B cell (primary cell): Measurements from ENCODE around the gene PAQR4. TPM values are rescaled to one million over a fixed set of nuclear protein-coding genes. Genes with fewer than 3 reads are reported as not detected.
"Not testable (repeated sequence)": the region's sequence is repeated elsewhere in the genome, so short reads cannot be mapped to it uniquely, and the experiment has no call there.

Source experiments
- ATAC-seq: fragments of 200-7000 bp; cut with Tn5 transposase; one replicate; pipeline ENCODE4 v1.10.0; 2021; ENCODE audit warnings: low read depth, mild to moderate bottlenecking, moderate number of reproducible peaks, moderate library complexity
- CTCF ChIA-PET: fragments of 350-600 bp; sonication (Branson Sonifier 250); formaldehyde crosslinking; loops from one replicate; lab custom pipeline; 2021; ENCODE audit warnings: antibody characterized with exemption, inconsistent platforms; lab: Charles Lee
- POLR2A ChIA-PET: fragments of 350-600 bp; sonication (Branson Sonifier 250); formaldehyde crosslinking; loops from one replicate; lab custom pipeline; 2021; ENCODE audit warnings: antibody characterized with exemption; lab: Charles Lee
- DNase-seq: peaks from one replicate; pipeline ENCODE4 v3.0.0; 2013
- H2AFZ ChIP-seq: 2 replicates; pipeline ENCODE4 v1.6.1; 2012; ENCODE audit warnings: mild to moderate bottlenecking, low read depth, low read length; ENCODE audit not compliant: insufficient read depth, poor library complexity, severe bottlenecking
- H3K27ac ChIP-seq, 2 donors: 1 replicate in 1 of 2; 2 replicates in 1 of 2; pipeline ENCODE4 v1.5.1; 2012 to 2013; ENCODE audit warnings: low read length in 2 of 2, mild to moderate bottlenecking in 2 of 2, moderate library complexity in 1 of 2
- H3K27me3 ChIP-seq, 4 experiments: fragments of 200-600 bp in 1 of 4; sonication (generic) in 1 of 4; replicated peaks in 1 of 4; 1 replicate in 2 of 4; 2 replicates in 2 of 4; pipeline versions ENCODE4 v1.6.1 to v1.7.0; 2013 to 2016; ENCODE audit warnings: low read length in 3 of 4, mild to moderate bottlenecking in 2 of 4, mixed read lengths in 1 of 4, moderate library complexity in 1 of 4; ENCODE audit not compliant: insufficient read depth in 4 of 4, control insufficient read depth in 3 of 4; ENCODE audit errors: control extremely low read depth in 1 of 4
- H3K36me3 ChIP-seq, 2 experiments: replicated peaks in 1 of 2; 1 replicate in 1 of 2; 2 replicates in 1 of 2; pipeline versions ENCODE4 v1.6.1 to v1.7.1; 2013; ENCODE audit warnings: low read length in 1 of 2; ENCODE audit not compliant: insufficient read depth in 2 of 2, control insufficient read depth in 1 of 2; ENCODE audit errors: control extremely low read depth in 1 of 2, extremely low read depth in 1 of 2
- H3K4me1 ChIP-seq, 2 donors: fragments of 200-600 bp in 1 of 2; sonication (generic) in 1 of 2; 1 replicate in 1 of 2; 2 replicates in 1 of 2; pipeline versions ENCODE4 v1.5.1 to v1.6.1; 2013 to 2017; ENCODE audit warnings: low read length in 2 of 2; ENCODE audit not compliant: control insufficient read depth in 2 of 2, insufficient read depth in 2 of 2
- H3K4me2 ChIP-seq: replicated peaks from 2 replicates; pipeline ENCODE3; 2012; ENCODE audit warnings: mild to moderate bottlenecking, low read depth, low read length; ENCODE audit not compliant: poor library complexity, severe bottlenecking
- H3K4me3 ChIP-seq, 5 experiments: fragments of 200-600 bp in 1 of 5; sonication (generic) in 1 of 5; 1 replicate in 3 of 5; 2 replicates in 2 of 5; pipeline versions ENCODE4 v1.5.1 to v1.7.0; 2011 to 2016; ENCODE audit warnings: low read length in 4 of 5, mild to moderate bottlenecking in 4 of 5, low read depth in 2 of 5, control low read depth in 1 of 5, moderate library complexity in 1 of 5; ENCODE audit not compliant: insufficient read depth in 1 of 5; ENCODE audit errors: control extremely low read depth in 1 of 5, extremely low read depth in 1 of 5
- H3K79me2 ChIP-seq: fragments of 200-600 bp; sonication (generic); one replicate; pipeline ENCODE4 v1.6.0; 2016; ENCODE audit warnings: low read length; ENCODE audit not compliant: control insufficient read depth, insufficient read depth
- H3K9ac ChIP-seq: fragments of 200-600 bp; sonication (generic); 2 replicates; pipeline ENCODE4 v1.6.1; 2017; ENCODE audit warnings: mild to moderate bottlenecking, low read length, moderate library complexity
- H3K9me3 ChIP-seq, 3 donors: one replicate each; pipeline versions ENCODE4 v1.6.1 to v1.7.1; 2013; ENCODE audit warnings: low read length in 2 of 3; ENCODE audit not compliant: control insufficient read depth in 2 of 3, insufficient read depth in 1 of 3; ENCODE audit errors: control extremely low read depth in 1 of 3
- H4K20me1 ChIP-seq: 2 replicates; pipeline ENCODE4 v1.6.0; 2012; ENCODE audit warnings: mild to moderate bottlenecking, low read length; ENCODE audit not compliant: insufficient read depth, control insufficient read depth, poor library complexity, severe bottlenecking
- H3K27ac Mint-ChIP-seq: one replicate; pipeline ENCODE4 v1.8.0; 2021; ENCODE audit warnings: mixed read lengths
- H3K27me3 Mint-ChIP-seq: one replicate; pipeline ENCODE4 v1.8.0; 2021; ENCODE audit warnings: mixed read lengths
- H3K4me1 Mint-ChIP-seq: one replicate; pipeline ENCODE4 v1.8.0; 2021; ENCODE audit warnings: mixed read lengths
- H3K4me3 Mint-ChIP-seq: one replicate; pipeline ENCODE4 v1.8.0; 2021; ENCODE audit warnings: mixed read lengths
- H3K9me3 Mint-ChIP-seq: one replicate; pipeline ENCODE4 v1.8.0; 2022; ENCODE audit warnings: mixed read lengths; ENCODE audit not compliant: insufficient read depth
- CTCF ChIP-seq: fragments of 200-600 bp; IDR thresholded peaks from one replicate; pipeline ENCODE4 v1.8.0; 2022; ENCODE audit warnings: antibody characterized with exemption, mild to moderate bottlenecking
- EZH2 ChIP-seq: IDR thresholded peaks from 2 replicates; pipeline ENCODE4 v1.6.1; 2012; ENCODE audit warnings: borderline replicate concordance, low read depth, mild to moderate bottlenecking, moderate library complexity, low read length; ENCODE audit not compliant: insufficient read depth, poor library complexity, severe bottlenecking
- WGBS: methylation state at CpG from one replicate; pipeline ENCODE4 v1.1.5; 2013; ENCODE audit warnings: missing lambda C conversion rate; ENCODE audit not compliant: insufficient coverage; 5-methylcytosine and 5-hydroxymethylcytosine counted together
- intact Hi-C: fragments of 100-400 bp; cut with micrococcal nuclease; formaldehyde crosslinking; loops from one replicate; pipeline ENCODE4 v1.10.0; 2022
- polyA plus RNA-seq: library from polyadenylated mRNA; depleted of rRNA; stranded (reverse); fragments of >200 nt; gene quantifications from 2 replicates; pipeline ENCODE4 v1.2.3, GENCODE V29; 2012
- total RNA-seq, 2 donors: library from RNA; stranded (reverse); fragments of 120-200 nt in 1 of 2; gene quantifications; 1 replicate in 1 of 2; 2 replicates in 1 of 2; pipeline versions ENCODE4 v1.2.3 to v1.2.4, GENCODE V29; 2013 to 2022

PAQR4 gene
- total and polyA plus RNA-seq, 2 donors (not counting 1 experiment from before 2014, with no cell fraction given), result 2.6 to 2.8 TPM

GRCh38 chr16:2927010-2927646 is 42.0 kb upstream of the PAQR4 start:
- 21% methylated on average over 11 of the region's 19 CpGs for WGBS

GRCh38 chr16:2928151-2928550 is 41.0 kb upstream of the PAQR4 start:
- H3K27me3 Mint-ChIP-seq, H3K9me3 ChIP-seq, H3K4me2 ChIP-seq, POLR2A ChIA-PET, H3K27me3 ChIP-seq, H3K79me2 ChIP-seq, H3K27ac ChIP-seq, H3K4me3 ChIP-seq, H3K36me3 ChIP-seq, H3K4me1 Mint-ChIP-seq, H3K4me3 Mint-ChIP-seq, intact Hi-C loops, H2AFZ ChIP-seq, H3K9ac ChIP-seq, DNase-seq, ATAC-seq, H3K27ac Mint-ChIP-seq, H3K4me1 ChIP-seq, H3K9me3 Mint-ChIP-seq, H4K20me1 ChIP-seq: not testable (repeated sequence)
- CTCF ChIA-PET, result interaction anchor here (1.2 to 1.8 kb wide), 2 partner anchors 24 to 62 kb away, joined by 3 to 5 read pairs; no protein-coding TSS in a partner anchor
- 91% methylated on average over 3 of the region's 4 CpGs for WGBS

More at GRCh38 chr16:2927010-2927646, 42.0 kb upstream of the PAQR4 start:
- TF ChIP-seq CTCF (peak; percentile 94), EZH2 (no peak)
- Histone ChIP-seq H2AFZ (peak overlapping the region; percentile 60), H3K27ac (no peak overlapping the region), H3K79me2 (peaks cover 9% of the 10 kb centered on the region), H3K4me2 (peak overlapping the region; percentile 61), H3K4me1 (peaks cover 4 to 9% of the 10 kb centered on the region in 2 donors), H3K27me3 (no peaks in the 10 kb centered on the region), H3K4me3 (no peak overlapping the region), H3K9me3 (no peaks in the 10 kb centered on the region), H3K9ac (no peak overlapping the region), H3K36me3 (peaks cover 0 to 9% of the 10 kb centered on the region in 2 experiments), H4K20me1 (peaks cover 5% of the 10 kb centered on the region)
- intact Hi-C loops, result loop anchor here (1.0 to 2.0 kb wide), 2 partner anchors 44 to 52 kb away; partner anchors contain the start of gene FLYWCH2
- CTCF ChIA-PET, result interaction anchor here (0.5 to 1.9 kb wide), 27 partner anchors 8 to 263 kb away, joined by 3 to 9 read pairs (median 3); partner anchors contain the start of genes FLYWCH1, FLYWCH2 and PAQR4
- Mint-ChIP-seq H3K27me3 (no peaks in the 10 kb centered on the region), H3K27ac (no peak overlapping the region), H3K4me3 (peak overlapping the region; percentile 17), H3K4me1 (peaks cover 7% of the 10 kb centered on the region), H3K9me3 (no peaks in the 10 kb centered on the region)
- POLR2A ChIA-PET, result interaction anchor here (0.6 to 0.8 kb wide), 2 partner anchors 48 to 59 kb away, joined by 3 to 4 read pairs; no protein-coding TSS in a partner anchor
- DNase-seq (peak; percentile 91), ATAC-seq (peak; percentile 100)
